ENCODE measurements around the gene BRI3BP.
"Not testable (repeated sequence)": the region's sequence is repeated elsewhere in the genome, so short reads cannot be mapped to it uniquely, and the experiment has no call there.

Gene BRI3BP

GRCh38 chr12:124986876-124987275, 6.6 kb upstream of the BRI3BP start:
- not testable (repeated sequence) for H3K18ac ChIP-seq (ENCODE audit: low read depth in 1 of 2, low read length in 2 of 2); H4K8ac ChIP-seq (ENCODE audit: low read length); H3K9ac ChIP-seq (ENCODE audit: low read length)

DNA sequence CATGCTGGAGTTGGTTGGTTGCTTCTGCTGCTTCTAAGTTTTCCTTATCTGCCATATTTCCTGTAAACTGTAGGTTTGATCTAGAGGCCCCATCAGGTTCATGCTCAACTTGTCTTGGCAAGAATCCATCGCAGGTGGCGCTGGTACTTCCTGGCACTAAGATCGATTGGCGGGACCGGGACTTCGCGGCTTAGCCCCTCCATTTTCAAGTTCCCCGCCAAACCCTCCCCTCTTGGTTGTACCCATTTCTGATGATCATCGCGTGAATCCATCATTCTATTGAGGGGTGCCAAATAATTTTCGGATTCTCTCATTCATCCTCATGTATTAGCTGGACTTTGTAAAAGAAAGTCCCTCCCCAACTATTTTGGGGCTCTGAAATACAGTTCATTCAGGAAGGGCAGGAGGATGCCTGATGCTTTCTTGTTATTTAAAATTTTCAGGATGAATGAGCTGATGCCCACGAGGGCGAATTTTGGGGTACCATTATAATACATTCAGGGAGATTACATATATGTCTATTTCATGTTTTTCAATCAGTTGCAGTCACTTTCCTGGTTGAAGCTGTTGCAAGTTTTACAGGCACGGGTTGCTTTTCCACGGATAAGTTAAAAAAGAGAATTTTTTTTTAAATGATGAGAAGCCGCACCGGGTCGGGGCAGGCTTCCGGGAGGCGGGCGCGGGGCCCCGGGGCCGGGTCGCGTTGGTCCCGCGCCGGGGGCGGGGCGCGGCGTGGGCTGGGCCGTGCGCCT, 395 bp upstream of the BRI3BP start:
- H3K4ac ChIP-seq (ENCODE audit: low read depth in 1 of 2, low read length in 2 of 2): no peak overlapping the region
- DNase-seq: peak; percentile 52
- under 1% methylated on average over 21 of the region's 35 CpGs for WGBS
- H3K23ac ChIP-seq (ENCODE audit: low read length in 2 of 2): no peak overlapping the region
- H2BK12ac ChIP-seq (ENCODE audit: low read length in 2 of 2): no peak overlapping the region
- no peak overlapping the region for H3K14ac ChIP-seq (ENCODE audit: low read length in 2 of 2)
- no peak overlapping the region for H4K91ac ChIP-seq (ENCODE audit: low read length)
- H2BK5ac ChIP-seq (ENCODE audit: low read depth, low read length, poor library complexity, severe bottlenecking): no peak overlapping the region
- H2AK5ac ChIP-seq (ENCODE audit: low read length, severe bottlenecking): no peak overlapping the region
- H3K18ac ChIP-seq (ENCODE audit: low read depth in 1 of 2, low read length in 2 of 2): no peak overlapping the region
- no peak overlapping the region for H4K8ac ChIP-seq (ENCODE audit: low read length)
- no peaks in the 10 kb centered on the region for H3K27me3 ChIP-seq (ENCODE audit: control insufficient read depth in 1 of 2, insufficient read depth in 1 of 2, low read length in 2 of 2)
- H3K36me3 ChIP-seq (ENCODE audit: control insufficient read depth in 1 of 2, insufficient read depth in 2 of 2, low read depth in 1 of 2, low read length in 2 of 2): no peaks in the 10 kb centered on the region
- peak overlapping the region; percentile 77 to 84 for H3K4me3 ChIP-seq (ENCODE audit: insufficient read depth in 1 of 2, low read depth in 1 of 2, low read length in 2 of 2)
- H3K4me2 ChIP-seq (ENCODE audit: low read length, poor library complexity, severe bottlenecking): peak overlapping the region; percentile 91
- peak overlapping the region; percentile 69 for H2BK15ac ChIP-seq (ENCODE audit: low read depth, poor library complexity, severe bottlenecking)
- H3K27ac ChIP-seq (ENCODE audit: low read length, poor library complexity, severe bottlenecking): peak overlapping the region; percentile 49
- peak overlapping the region; percentile 97 for H2AFZ ChIP-seq (ENCODE audit: low read depth, low read length)
- peaks cover 8% of the 10 kb centered on the region for H3K4me1 ChIP-seq (ENCODE audit: control insufficient read depth, insufficient read depth, low read depth, low read length)
- peaks cover 19% of the 10 kb centered on the region for H3K79me1 ChIP-seq (replicated peaks; ENCODE audit: low read length, poor library complexity, severe bottlenecking)
- H3K9ac ChIP-seq (ENCODE audit: low read length): peak overlapping the region; percentile 65
- H3K9me3 ChIP-seq (ENCODE audit: control insufficient read depth, low read length): no peaks in the 10 kb centered on the region
- no peak overlapping the region for H2BK120ac ChIP-seq (ENCODE audit: low read depth, low read length)

More at GRCh38 chr12:124986876-124987275, 6.6 kb upstream of the BRI3BP start:
- not testable (repeated sequence) for H2AFZ ChIP-seq (ENCODE audit: low read depth, low read length); H3K4me2 ChIP-seq (ENCODE audit: low read length, poor library complexity, severe bottlenecking); H4K91ac ChIP-seq (ENCODE audit: low read length); H3K14ac ChIP-seq (ENCODE audit: low read length in 2 of 2); H3K27me3 ChIP-seq (ENCODE audit: control insufficient read depth in 1 of 2, insufficient read depth in 1 of 2, low read length in 2 of 2); H2BK12ac ChIP-seq (ENCODE audit: low read length in 2 of 2); H2BK15ac ChIP-seq (ENCODE audit: low read depth, poor library complexity, severe bottlenecking); H2BK5ac ChIP-seq (ENCODE audit: low read depth, low read length, poor library complexity, severe bottlenecking); DNase-seq; H3K4me1 ChIP-seq (ENCODE audit: control insufficient read depth, insufficient read depth, low read depth, low read length); H2AK5ac ChIP-seq (ENCODE audit: low read length, severe bottlenecking); H3K4ac ChIP-seq (ENCODE audit: low read depth in 1 of 2, low read length in 2 of 2); H3K4me3 ChIP-seq (ENCODE audit: insufficient read depth in 1 of 2, low read depth in 1 of 2, low read length in 2 of 2); H3K9me3 ChIP-seq (ENCODE audit: control insufficient read depth, low read length); H3K23ac ChIP-seq (ENCODE audit: low read length in 2 of 2); H2BK120ac ChIP-seq (ENCODE audit: low read depth, low read length); H3K27ac ChIP-seq (ENCODE audit: low read length, poor library complexity, severe bottlenecking)
- peaks cover 30% of the 10 kb centered on the region for H3K79me1 ChIP-seq (replicated peaks; ENCODE audit: low read length, poor library complexity, severe bottlenecking)
- WGBS: 90% methylated on average over 13 of the region's 15 CpGs
- peaks cover 25 to 28% of the 10 kb centered on the region in 2 experiments for H3K36me3 ChIP-seq (ENCODE audit: control insufficient read depth in 1 of 2, insufficient read depth in 2 of 2, low read depth in 1 of 2, low read length in 2 of 2)

DNA sequence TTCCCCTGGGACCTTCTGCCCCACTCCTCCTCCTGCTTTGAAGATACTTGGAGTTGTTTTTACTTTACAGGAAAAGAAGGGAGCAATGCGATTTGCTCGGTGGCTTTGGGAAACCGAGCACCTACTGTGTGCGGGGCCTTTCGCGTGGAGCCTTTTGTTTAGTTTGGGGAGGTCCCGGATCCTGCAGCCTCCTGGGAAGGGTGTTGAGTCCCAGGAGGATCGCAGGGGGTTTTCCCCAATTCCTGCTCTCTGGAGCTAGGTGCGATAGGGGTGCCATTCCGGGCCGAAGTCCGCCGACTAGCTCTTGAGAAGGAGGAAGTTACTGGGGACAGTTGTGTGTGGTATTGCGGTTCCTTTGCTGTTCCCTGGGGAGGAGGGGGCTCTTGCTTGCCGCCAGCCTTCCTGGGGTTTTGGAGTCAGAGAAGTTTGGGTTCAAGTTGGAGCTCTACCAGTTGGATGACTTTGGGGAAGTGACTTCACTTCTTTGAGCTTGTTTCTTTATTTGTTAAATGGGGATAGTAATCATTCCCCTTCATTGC, 1.1 kb downstream of the BRI3BP start:
- no peaks in the 10 kb centered on the region for H3K9me3 ChIP-seq (ENCODE audit: control insufficient read depth, low read length)
- H3K4me3 ChIP-seq (ENCODE audit: insufficient read depth in 1 of 2, low read depth in 1 of 2, low read length in 2 of 2): peak overlapping the region; percentile 82 to 84
- no peak overlapping the region for H4K91ac ChIP-seq (ENCODE audit: low read length)
- peak overlapping the region; percentile 53 for H3K9ac ChIP-seq (ENCODE audit: low read length)
- H3K27me3 ChIP-seq (ENCODE audit: control insufficient read depth in 1 of 2, insufficient read depth in 1 of 2, low read length in 2 of 2): no peaks in the 10 kb centered on the region
- DNase-seq: no peak
- peak overlapping the region in 1 of 2 experiments; percentile 91 for H3K14ac ChIP-seq (ENCODE audit: low read length in 2 of 2)
- no peaks in the 10 kb centered on the region for H3K36me3 ChIP-seq (ENCODE audit: control insufficient read depth in 1 of 2, insufficient read depth in 2 of 2, low read depth in 1 of 2, low read length in 2 of 2)
- H3K79me1 ChIP-seq (replicated peaks; ENCODE audit: low read length, poor library complexity, severe bottlenecking): peaks cover 17% of the 10 kb centered on the region
- H3K4ac ChIP-seq (ENCODE audit: low read depth in 1 of 2, low read length in 2 of 2): no peak overlapping the region
- H3K4me2 ChIP-seq (ENCODE audit: low read length, poor library complexity, severe bottlenecking): peak overlapping the region; percentile 100
- peak overlapping the region in 1 of 2 experiments; percentile 33 for H3K18ac ChIP-seq (ENCODE audit: low read depth in 1 of 2, low read length in 2 of 2)
- peak overlapping the region; percentile 24 for H4K8ac ChIP-seq (ENCODE audit: low read length)
- H2BK15ac ChIP-seq (ENCODE audit: low read depth, poor library complexity, severe bottlenecking): no peak overlapping the region
- H3K27ac ChIP-seq (ENCODE audit: low read length, poor library complexity, severe bottlenecking): no peak overlapping the region
- peak overlapping the region; percentile 97 for H2AFZ ChIP-seq (ENCODE audit: low read depth, low read length)
- H2AK5ac ChIP-seq (ENCODE audit: low read length, severe bottlenecking): no peak overlapping the region
- H3K4me1 ChIP-seq (ENCODE audit: control insufficient read depth, insufficient read depth, low read depth, low read length): peaks cover 7% of the 10 kb centered on the region
- no peak overlapping the region for H2BK12ac ChIP-seq (ENCODE audit: low read length in 2 of 2)
- H2BK120ac ChIP-seq (ENCODE audit: low read depth, low read length): no peak overlapping the region
- H3K23ac ChIP-seq (ENCODE audit: low read length in 2 of 2): no peak overlapping the region
- 5% methylated on average over 15 of the region's 15 CpGs for WGBS
- H2BK5ac ChIP-seq (ENCODE audit: low read depth, low read length, poor library complexity, severe bottlenecking): no peak overlapping the region

GRCh38 chr12:124995200-124995961, 1.9 kb downstream of the BRI3BP start:
- WGBS: 88% methylated on average over 13 of the region's 14 CpGs
- Histone ChIP-seq H3K27me3 (ENCODE audit: control insufficient read depth in 1 of 2, insufficient read depth in 1 of 2, low read length in 2 of 2) (no peaks in the 10 kb centered on the region), H3K9me3 (ENCODE audit: control insufficient read depth, low read length) (no peaks in the 10 kb centered on the region), H4K8ac (ENCODE audit: low read length) (no peak overlapping the region), H2AFZ (ENCODE audit: low read depth, low read length) (no peak overlapping the region), H2BK15ac (ENCODE audit: low read depth, poor library complexity, severe bottlenecking) (no peak overlapping the region), H3K79me1 (replicated peaks; ENCODE audit: low read length, poor library complexity, severe bottlenecking) (peaks cover 17% of the 10 kb centered on the region), H3K4me3 (ENCODE audit: insufficient read depth in 1 of 2, low read depth in 1 of 2, low read length in 2 of 2) (no peak overlapping the region), H2BK12ac (ENCODE audit: low read length in 2 of 2) (no peak overlapping the region), H3K27ac (ENCODE audit: low read length, poor library complexity, severe bottlenecking) (no peak overlapping the region), H3K4me1 (ENCODE audit: control insufficient read depth, insufficient read depth, low read depth, low read length) (peaks cover 7% of the 10 kb centered on the region), H3K36me3 (ENCODE audit: control insufficient read depth in 1 of 2, insufficient read depth in 2 of 2, low read depth in 1 of 2, low read length in 2 of 2) (no peaks in the 10 kb centered on the region), H2BK5ac (ENCODE audit: low read depth, low read length, poor library complexity, severe bottlenecking) (no peak overlapping the region), H2AK5ac (ENCODE audit: low read length, severe bottlenecking) (no peak overlapping the region), H3K4ac (ENCODE audit: low read depth in 1 of 2, low read length in 2 of 2) (no peak overlapping the region), H3K4me2 (ENCODE audit: low read length, poor library complexity, severe bottlenecking) (no peak overlapping the region), H3K18ac (ENCODE audit: low read depth in 1 of 2, low read length in 2 of 2) (no peak overlapping the region), H3K14ac (ENCODE audit: low read length in 2 of 2) (no peak overlapping the region), H3K9ac (ENCODE audit: low read length) (no peak overlapping the region), H3K23ac (ENCODE audit: low read length in 2 of 2) (no peak overlapping the region), H4K91ac (ENCODE audit: low read length) (no peak overlapping the region), H2BK120ac (ENCODE audit: low read depth, low read length) (no peak overlapping the region)
- DNase-seq: no peak
